Spleen (tissue), 11 donors: ENCODE measurements around the gene GIPC3. TPM values are rescaled to one million over a fixed set of nuclear protein-coding genes. Genes with fewer than 3 reads are reported as not detected.

Source experiments
- DNase-seq: peaks from one replicate; pipeline ENCODE4 v3.0.0-alpha.2; 2020
- H3K27ac ChIP-seq, 8 donors: fragments of 200-600 bp; sonication (generic) in 7 of 8; 1 replicate in 4 of 8; 2 replicates in 4 of 8; pipeline versions ENCODE4 v1.5.0 to v1.8.0; 2016 to 2021; ENCODE audit warnings: inconsistent platforms in 4 of 8, mild to moderate bottlenecking in 4 of 8, moderate library complexity in 1 of 8
- H3K27me3 ChIP-seq, 7 donors: fragments of 200-600 bp; sonication (generic) in 6 of 7; replicated peaks in 1 of 7; 1 replicate in 4 of 7; 2 replicates in 3 of 7; pipeline versions ENCODE4 v1.5.0 to v1.8.0; 2016 to 2021; ENCODE audit warnings: inconsistent platforms in 3 of 7, mild to moderate bottlenecking in 1 of 7
- H3K36me3 ChIP-seq, 6 donors: fragments of 200-600 bp; sonication (generic) in 5 of 6; 1 replicate in 4 of 6; 2 replicates in 2 of 6; pipeline versions ENCODE4 v1.5.0 to v1.8.0; 2016 to 2021; ENCODE audit warnings: inconsistent platforms in 2 of 6
- H3K4me1 ChIP-seq, 6 donors: fragments of 200-600 bp; sonication (generic) in 5 of 6; 1 replicate in 3 of 6; 2 replicates in 3 of 6; pipeline versions ENCODE4 v1.5.0 to v1.8.0; 2016 to 2021; ENCODE audit warnings: inconsistent platforms in 3 of 6
- H3K4me3 ChIP-seq, 8 donors: fragments of 200-600 bp; sonication (generic) in 7 of 8; 1 replicate in 4 of 8; 2 replicates in 4 of 8; pipeline versions ENCODE4 v1.5.0 to v1.8.0; 2016 to 2021; ENCODE audit warnings: inconsistent platforms in 4 of 8, mild to moderate bottlenecking in 4 of 8, moderate library complexity in 2 of 8
- H3K9me3 ChIP-seq, 8 donors: fragments of 200-600 bp; sonication (generic) in 7 of 8; 1 replicate in 4 of 8; 2 replicates in 4 of 8; pipeline versions ENCODE4 v1.5.0 to v1.8.0; 2016 to 2021; ENCODE audit warnings: inconsistent platforms in 4 of 8
- POLR2A ChIP-seq, 3 donors: fragments of 450-650 bp; IDR thresholded peaks; one replicate each; pipeline ENCODE4 v1.5.1; 2017; ENCODE audit warnings: antibody characterized with exemption in 3 of 3, mild to moderate bottlenecking in 1 of 3
- POLR2AphosphoS5 ChIP-seq, 3 donors: sonication (generic); formaldehyde crosslinking; IDR thresholded peaks; one replicate each; pipeline ENCODE4 v1.5.1; 2017; ENCODE audit warnings: antibody characterized with exemption in 3 of 3
- WGBS, 5 donors: extraction: QIAGEN DNeasy Blood & Tissue Kit in 3 of 5; methylation state at CpG; one replicate each; pipeline versions ENCODE4 v1.1.5 to v1.1.7; 2013 to 2018; 5-methylcytosine and 5-hydroxymethylcytosine counted together
- intact Hi-C: fragments of 100-400 bp; cut with DNase I; formaldehyde crosslinking; loops from one replicate; pipeline ENCODE4 v1.15.0; 2023; ENCODE audit warnings: low total_unique reads
- polyA plus RNA-seq, 3 donors: library from polyadenylated mRNA; stranded (reverse); fragments of 200-250 nt; gene quantifications; one replicate each; pipeline ENCODE4 v1.2.1, GENCODE V29; 2013
- total RNA-seq, 7 donors: library from RNA; depleted of rRNA in 3 of 7; stranded (reverse); fragments of >200 nt in 3 of 7; fragmentation: NEBNext Ultra II Directional in 4 of 7; extraction: Animal tissue kit (Norgen Biotek cat#: 25700) in 4 of 7; gene quantifications; one replicate each; pipeline versions ENCODE4 v1.1.0 to v1.2.1, GENCODE V29; 2016 to 2021
- TF ChIP-seq, protein P1 (sequence below), 11 experiments: fragments of 200-600 bp in 7 of 11; fragments of 450-650 bp in 4 of 11; sonication (generic) in 4 of 11; IDR thresholded peaks in 8 of 11; conservative IDR thresholded peaks in 3 of 11; 1 replicate in 7 of 11; 2 replicates in 4 of 11; pipeline versions ENCODE4 v1.4.0 to v1.8.0; 2016 to 2021; ENCODE audit warnings: antibody characterized with exemption in 11 of 11, inconsistent platforms in 4 of 11, mild to moderate bottlenecking in 1 of 11
- donor health status: healthy with polysubstance abuse.
- donor health status: DM: no; HTN: no; CAD: no; lungs with moderate emphysema.
- donor health status: DM: no; HTN: no; CAD: no.
- donor health status: Bipolar disorder and iron deficiency.
- donor health status: healthy.
- donor health status: DM: no; HTN: no; CAD: no.
- donor health status: DM: yes; HTN: yes; CAD: no.

GIPC3 gene
- total and polyA plus RNA-seq, 10 donors: 0.80 to 9.2 (median 5.1) TPM

DNA sequence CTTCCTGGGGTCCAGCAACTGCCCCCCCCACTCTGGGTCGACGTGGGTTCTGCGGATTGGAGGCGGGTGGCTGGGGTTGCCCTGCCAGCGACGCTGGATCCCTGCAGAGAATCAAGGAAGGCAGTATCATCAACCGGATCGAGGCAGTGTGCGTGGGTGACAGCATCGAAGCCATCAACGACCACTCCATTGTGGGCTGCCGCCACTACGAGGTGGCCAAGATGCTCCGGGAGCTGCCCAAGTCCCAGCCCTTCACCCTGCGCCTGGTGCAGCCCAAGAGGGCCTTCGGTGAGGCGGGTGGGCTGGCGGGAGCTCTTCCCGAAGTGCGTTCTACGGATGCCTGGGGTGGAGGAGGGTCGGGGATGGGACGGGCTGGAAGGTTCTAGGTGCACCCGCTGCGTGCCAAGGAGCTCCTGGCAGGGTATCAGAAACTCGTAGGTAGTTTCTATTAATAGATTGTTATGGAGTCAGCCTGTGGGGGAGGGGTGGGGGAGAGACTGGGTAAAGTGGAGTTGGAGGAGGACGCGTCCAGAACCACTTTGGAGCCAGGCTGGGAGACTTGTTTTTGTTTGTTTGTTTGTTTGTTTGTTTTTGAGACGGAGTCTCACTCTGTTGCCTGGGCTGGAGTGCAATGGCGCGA lies 1.5 kb downstream of the GIPC3 start:
- TF ChIP-seq POLR2A (IDR thresholded peaks at IDR 0.05): no peak
- TF ChIP-seq POLR2AphosphoS5 (IDR thresholded peaks at IDR 0.05): no peak
- TF ChIP-seq, protein P1, sequence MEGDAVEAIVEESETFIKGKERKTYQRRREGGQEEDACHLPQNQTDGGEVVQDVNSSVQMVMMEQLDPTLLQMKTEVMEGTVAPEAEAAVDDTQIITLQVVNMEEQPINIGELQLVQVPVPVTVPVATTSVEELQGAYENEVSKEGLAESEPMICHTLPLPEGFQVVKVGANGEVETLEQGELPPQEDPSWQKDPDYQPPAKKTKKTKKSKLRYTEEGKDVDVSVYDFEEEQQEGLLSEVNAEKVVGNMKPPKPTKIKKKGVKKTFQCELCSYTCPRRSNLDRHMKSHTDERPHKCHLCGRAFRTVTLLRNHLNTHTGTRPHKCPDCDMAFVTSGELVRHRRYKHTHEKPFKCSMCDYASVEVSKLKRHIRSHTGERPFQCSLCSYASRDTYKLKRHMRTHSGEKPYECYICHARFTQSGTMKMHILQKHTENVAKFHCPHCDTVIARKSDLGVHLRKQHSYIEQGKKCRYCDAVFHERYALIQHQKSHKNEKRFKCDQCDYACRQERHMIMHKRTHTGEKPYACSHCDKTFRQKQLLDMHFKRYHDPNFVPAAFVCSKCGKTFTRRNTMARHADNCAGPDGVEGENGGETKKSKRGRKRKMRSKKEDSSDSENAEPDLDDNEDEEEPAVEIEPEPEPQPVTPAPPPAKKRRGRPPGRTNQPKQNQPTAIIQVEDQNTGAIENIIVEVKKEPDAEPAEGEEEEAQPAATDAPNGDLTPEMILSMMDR (IDR thresholded peaks at IDR 0.05 in 8 of 11, conservative IDR thresholded peaks at IDR 0.05 in 3 of 11): no peak
- H3K4me1 ChIP-seq: peaks cover 0 to 22% (median 13%) of the 10 kb centered on the region in 6 donors
- no peaks in the 10 kb centered on the region for H3K9me3 ChIP-seq
- H3K4me3 ChIP-seq: no peak overlapping the region
- WGBS, 5 donors: 77 to 86% (median 81%) methylated on average over 21 to 31 of the region's 31 CpGs
- peaks cover 0 to 26% (median 8%) of the 10 kb centered on the region in 7 donors for H3K27me3 ChIP-seq
- DNase-seq: no peak
- H3K27ac ChIP-seq: no peak overlapping the region
- peaks cover 0 to 6% (median 0%) of the 10 kb centered on the region in 6 donors for H3K36me3 ChIP-seq
- intact Hi-C loops: no loop called here

DNA sequence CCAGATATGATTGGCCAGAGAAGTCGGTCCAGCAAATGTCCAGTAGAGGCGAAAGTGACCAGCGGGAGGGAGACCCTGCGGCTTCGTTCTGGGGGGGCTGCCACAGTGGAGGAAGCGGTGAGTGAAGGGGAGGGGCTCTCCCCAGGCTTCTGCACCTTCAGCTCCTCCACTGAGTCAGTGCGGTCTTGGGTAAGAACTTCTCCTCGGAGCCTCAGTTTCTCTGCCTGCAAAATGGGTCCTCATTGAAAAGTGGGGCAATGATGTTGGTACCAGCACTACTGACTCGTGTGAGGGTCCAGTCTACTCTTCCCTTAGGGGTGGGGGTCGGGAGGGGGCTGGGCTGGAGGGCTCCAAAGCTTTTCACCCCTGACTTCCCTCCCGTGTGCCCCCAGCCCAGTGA lies 4.2 kb downstream of the GIPC3 start:
- Histone ChIP-seq H3K9me3 (no peaks in the 10 kb centered on the region), H3K27ac (no peak overlapping the region), H3K36me3 (peaks cover 0 to 6% (median 0%) of the 10 kb centered on the region in 6 donors), H3K27me3 (peaks cover 0 to 24% (median 8%) of the 10 kb centered on the region in 7 donors), H3K4me3 (no peak overlapping the region), H3K4me1 (peaks cover 0 to 22% (median 13%) of the 10 kb centered on the region in 6 donors)
- TF ChIP-seq, protein P1 (IDR thresholded peaks at IDR 0.05 in 8 of 11, conservative IDR thresholded peaks at IDR 0.05 in 3 of 11): no peak
- TF ChIP-seq POLR2AphosphoS5 (IDR thresholded peaks at IDR 0.05) (no peak), POLR2A (IDR thresholded peaks at IDR 0.05) (no peak)
- intact Hi-C loops: no loop called here
- 80 to 92% (median 92%) methylated on average over 10 to 11 of the region's 11 CpGs for WGBS, 5 donors
- no peak for DNase-seq

DNA sequence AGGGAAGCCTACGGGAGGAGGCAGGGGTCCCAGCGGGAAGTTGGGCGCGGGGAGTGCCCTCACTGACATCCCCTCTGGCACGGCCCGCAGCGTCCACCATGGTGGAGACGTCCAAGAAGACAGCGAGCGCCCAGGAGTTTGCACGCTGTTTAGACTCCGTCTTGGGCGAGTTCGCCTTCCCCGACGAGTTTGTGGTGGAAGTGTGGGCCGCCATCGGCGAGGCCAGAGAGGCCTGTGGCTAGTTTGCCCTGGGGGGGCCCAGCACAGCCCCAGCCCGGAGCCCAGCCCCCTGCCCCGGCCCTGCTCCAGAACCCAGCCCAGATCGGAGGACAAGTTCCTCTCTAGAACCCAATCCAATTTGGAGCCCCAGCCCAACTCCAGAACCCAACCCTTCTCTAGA lies 4.7 kb downstream of the GIPC3 start:
- H3K4me1 ChIP-seq: peaks cover 0 to 21% (median 12%) of the 10 kb centered on the region in 6 donors
- peaks cover 0 to 19% (median 8%) of the 10 kb centered on the region in 7 donors for H3K27me3 ChIP-seq
- H3K27ac ChIP-seq: no peak overlapping the region
- TF ChIP-seq POLR2A (IDR thresholded peaks at IDR 0.05) (no peak), POLR2AphosphoS5 (IDR thresholded peaks at IDR 0.05) (no peak)
- TF ChIP-seq, protein P1 (IDR thresholded peaks at IDR 0.05 in 8 of 11, conservative IDR thresholded peaks at IDR 0.05 in 3 of 11): no peak
- 94 to 96% (median 95%) methylated on average over 15 to 22 of the region's 22 CpGs for WGBS, 5 donors
- intact Hi-C loops: no loop called here
- H3K36me3 ChIP-seq: peaks cover 0 to 6% (median 0%) of the 10 kb centered on the region in 6 donors
- no peak for DNase-seq
- no peaks in the 10 kb centered on the region for H3K9me3 ChIP-seq
- no peak overlapping the region for H3K4me3 ChIP-seq

DNA sequence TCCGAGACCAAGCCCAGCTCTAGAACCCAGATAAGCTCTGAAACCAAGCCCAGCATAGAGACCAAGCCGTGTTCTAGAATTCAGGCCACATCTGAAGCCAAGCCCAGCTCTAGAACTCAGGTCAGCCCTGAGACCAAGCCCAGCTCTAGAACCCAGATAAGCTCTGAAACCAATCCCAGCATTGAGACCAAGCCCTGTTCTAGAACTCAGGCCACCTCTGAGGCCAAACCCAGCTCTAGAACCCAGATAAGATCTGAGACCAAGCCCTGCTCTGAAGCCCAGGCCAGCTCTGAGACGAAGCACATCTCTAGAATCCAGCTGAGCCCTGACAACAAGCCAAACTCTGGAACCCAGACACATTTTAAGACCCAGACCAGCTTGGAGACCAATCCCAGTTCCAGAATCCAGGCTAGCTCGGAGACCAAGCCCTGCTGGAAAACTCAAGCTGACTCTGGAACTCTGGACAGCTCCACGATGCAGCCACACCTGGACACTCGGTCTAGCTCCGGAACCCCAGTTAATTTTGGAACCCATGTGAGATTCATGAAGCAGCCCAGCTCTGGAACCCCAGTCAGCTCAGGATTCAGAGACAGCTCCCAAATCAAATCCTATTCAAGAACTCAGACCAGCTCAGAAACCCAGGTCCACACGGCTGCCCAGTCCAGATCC lies 5.8 kb downstream of the GIPC3 start:
- peaks cover 0 to 15% (median 0%) of the 10 kb centered on the region in 6 donors for H3K36me3 ChIP-seq
- no peaks in the 10 kb centered on the region for H3K9me3 ChIP-seq
- TF ChIP-seq, protein P1 (IDR thresholded peaks at IDR 0.05 in 8 of 11, conservative IDR thresholded peaks at IDR 0.05 in 3 of 11): no peak
- no peak for TF ChIP-seq POLR2A (IDR thresholded peaks at IDR 0.05)
- TF ChIP-seq POLR2AphosphoS5 (IDR thresholded peaks at IDR 0.05): no peak
- H3K27me3 ChIP-seq: peaks cover 0 to 7% (median 0%) of the 10 kb centered on the region in 7 donors
- DNase-seq: no peak
- H3K4me1 ChIP-seq: peaks cover 0 to 9% (median 3%) of the 10 kb centered on the region in 6 donors
- 86 to 96% (median 92%) methylated on average over 7 to 8 of the region's 8 CpGs for WGBS, 5 donors
- intact Hi-C loops: no loop called here
- H3K4me3 ChIP-seq: no peak overlapping the region
- H3K27ac ChIP-seq: no peak overlapping the region
